H1 (cell line): ENCODE results near the gene VAMP4. TPM values are rescaled to one million over a fixed set of nuclear protein-coding genes. Genes with fewer than 3 reads are reported as not detected.

Experiments
- BCL11A ChIP-seq, 2 experiments: IDR thresholded peaks; one replicate each; pipeline ENCODE4 v1.6.1; 2011; ENCODE audit warnings: low read depth in 2 of 2, low read length in 2 of 2, mild to moderate bottlenecking in 2 of 2
- BRCA1 ChIP-seq: IDR thresholded peaks from 2 replicates; pipeline ENCODE4 v1.6.1; 2012; ENCODE audit warnings: low read depth, low read length, improper control_type of control experiment
- CBX5 ChIP-seq: fragments of 300-800, 300-1000 bp; sonication (generic); IDR thresholded peaks from 2 replicates; pipeline ENCODE4 v1.7.1; 2016; ENCODE audit warnings: antibody characterized with exemption, low read length, low read depth
- CEBPB ChIP-seq: IDR thresholded peaks from 2 replicates; pipeline ENCODE4 v1.6.1; 2012; ENCODE audit warnings: low read depth, low read length
- CHD7 ChIP-seq: fragments of 300-600 bp; sonication (generic); IDR thresholded peaks from 2 replicates; pipeline ENCODE4 v1.7.1; 2012; ENCODE audit warnings: low read length, moderate library complexity, mild to moderate bottlenecking, inconsistent platforms; ENCODE audit not compliant: insufficient replicate concordance
- E2F6 ChIP-seq: IDR thresholded peaks from 2 replicates; pipeline ENCODE4 v1.6.1; 2012; ENCODE audit warnings: inconsistent platforms
- GABPA ChIP-seq: IDR thresholded peaks from 2 replicates; pipeline ENCODE4 v1.6.1; 2011; ENCODE audit warnings: mild to moderate bottlenecking, low read length, moderate library complexity, borderline replicate concordance; ENCODE audit not compliant: insufficient read depth
- KDM4A ChIP-seq: IDR thresholded peaks from one replicate; pipeline ENCODE4 v1.7.1; 2012; ENCODE audit warnings: low read depth, mild to moderate bottlenecking, moderate library complexity, low read length, inconsistent platforms; ENCODE audit not compliant: severe bottlenecking
- polyA plus RNA-seq, 7 experiments: library from polyadenylated mRNA; depleted of rRNA in 3 of 7; stranded (reverse) in 5 of 7; unstranded in 2 of 7; fragments of >200 nt in 5 of 7; fragments of 200-250 nt in 2 of 7; gene quantifications; 1 replicate in 5 of 7; 2 replicates in 1 of 7; 4 replicates in 1 of 7; pipeline versions ENCODE4 v1.2.1 to v1.2.3, GENCODE V29; 2011 to 2013; ENCODE audit warnings: missing spikeins in 2 of 7, mixed read lengths in 2 of 7
- total RNA-seq: library from RNA; stranded (reverse); fragmentation: NEBNext Ultra II Directional; extraction: Animal tissue kit (Norgen Biotek cat#: 25700); gene quantifications from 2 replicates; pipeline ENCODE4 v1.2.1, GENCODE V29; 2021

Gene VAMP4
- total and polyA plus RNA-seq, 2 of the 8 experiments (the other 6 are each of a cell fraction or from before 2014, with no cell fraction given) = 1.6 to 13.9 TPM

- no peak for TF ChIP-seq CHD7
- TF ChIP-seq KDM4A = no peak
- TF ChIP-seq GABPA = no peak
- TF ChIP-seq BCL11A (IDR thresholded peaks at IDR 0.05; ENCODE audit: low read depth in 2 of 2, low read length in 2 of 2) = no peak
- no peak for TF ChIP-seq CBX5
- no peak for TF ChIP-seq CEBPB
- no peak for TF ChIP-seq E2F6
- no peak for TF ChIP-seq BRCA1
These were observed 88.1 kb downstream of the VAMP4 start (continued) for GRCh38 chr1:171653796-171654195.
